ENCODE measurements around the gene ADGRD1. TPM values are rescaled to one million over a fixed set of nuclear protein-coding genes. Genes with fewer than 3 reads are reported as not detected.
A peak's percentile ranks its signal among the peaks of the same experiment; 100 is the strongest.

ADGRD1 gene
- total RNA-seq, 4 donors from 2014 or later: 28.2 to 52.4 (median 41.8) TPM

GRCh38 chr12:131167334-131167733 is 213.6 kb downstream of the ADGRD1 start:
- WGBS: 48% methylated on average over 5 of the region's 5 CpGs
- TF ChIP-seq EP300 (IDR thresholded peaks at IDR 0.05): no peak
- no peak for TF ChIP-seq CTCF (IDR thresholded peaks at IDR 0.05)
- TF ChIP-seq POLR2A (IDR thresholded peaks at IDR 0.05; ENCODE audit: low read depth): no peak
- TF ChIP-seq POLR2AphosphoS5 (IDR thresholded peaks at IDR 0.05): no peak
- H3K9me3 ChIP-seq: no peaks in the 10 kb centered on the region
- H3K36me3 ChIP-seq: no peaks in the 10 kb centered on the region
- DNase-seq (ENCODE audit: extremely low spot score): no peak
- no peak overlapping the region for H3K27ac ChIP-seq (replicated peaks in 1 of 4)
- no peaks in the 10 kb centered on the region for H3K4me1 ChIP-seq
- intact Hi-C loops (cut with DNase I): no loop called here
- peaks cover 0 to 33% (median 0%) of the 10 kb centered on the region in 4 donors for H3K27me3 ChIP-seq
- H3K4me3 ChIP-seq: no peak overlapping the region

DNA sequence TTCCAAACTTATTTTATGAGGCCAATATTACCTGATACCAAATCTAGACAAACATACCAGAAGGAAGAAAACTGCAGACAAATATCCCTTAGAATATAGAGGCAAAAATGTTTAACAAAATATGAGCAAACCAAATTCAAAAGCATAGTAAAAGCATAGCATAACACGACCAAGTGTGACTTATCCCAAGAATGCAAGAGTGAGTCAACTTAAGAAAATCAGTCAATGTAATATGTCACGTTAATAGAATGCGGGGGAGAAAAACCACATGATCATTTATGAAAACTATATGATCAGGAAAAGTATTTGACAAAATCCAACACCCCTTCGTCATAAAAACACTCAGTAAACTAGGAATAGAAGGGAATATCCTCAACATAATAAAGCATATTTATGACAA is 217.3 kb downstream of the ADGRD1 start:
- TF ChIP-seq EP300 (IDR thresholded peaks at IDR 0.05) (no peak), POLR2AphosphoS5 (IDR thresholded peaks at IDR 0.05) (no peak), POLR2A (IDR thresholded peaks at IDR 0.05; ENCODE audit: low read depth) (no peak), CTCF (IDR thresholded peaks at IDR 0.05) (no peak)
- intact Hi-C loops (cut with DNase I): no loop called here
- WGBS: 76% methylated on average over 4 of the region's 4 CpGs
- Histone ChIP-seq H3K4me3 (no peak overlapping the region), H3K27ac (replicated peaks in 1 of 4) (no peak overlapping the region), H3K36me3 (no peaks in the 10 kb centered on the region), H3K27me3 (peaks cover 0 to under 1% (median 0%) of the 10 kb centered on the region in 4 donors), H3K4me1 (no peaks in the 10 kb centered on the region), H3K9me3 (peaks cover 0 to 24% (median 9%) of the 10 kb centered on the region in 4 donors)
- no peak for DNase-seq (ENCODE audit: extremely low spot score)

DNA sequence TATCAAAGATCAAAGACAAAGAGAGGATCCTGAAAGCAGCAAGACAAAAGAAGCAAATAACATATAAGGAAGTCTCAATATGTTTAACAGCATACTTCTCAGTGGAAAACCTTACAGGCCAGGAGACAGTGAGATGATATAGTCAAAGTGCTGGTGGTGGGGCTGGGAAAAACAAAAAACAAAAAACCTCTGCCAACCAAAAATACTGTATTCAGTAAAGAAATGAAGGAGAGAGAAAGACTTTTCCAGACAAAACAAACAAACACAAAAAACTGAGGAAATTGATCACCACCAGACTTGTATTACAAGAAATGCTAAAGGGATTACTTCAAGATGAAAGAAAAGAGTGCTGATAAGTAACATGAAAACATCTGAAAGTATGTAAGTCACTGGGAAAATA is 221.2 kb downstream of the ADGRD1 start:
- H3K27me3 ChIP-seq: peaks cover 0 to 19% (median 0%) of the 10 kb centered on the region in 4 donors
- no peak overlapping the region for H3K4me3 ChIP-seq
- no peaks in the 10 kb centered on the region for H3K36me3 ChIP-seq
- no peaks in the 10 kb centered on the region for H3K4me1 ChIP-seq
- DNase-seq (ENCODE audit: extremely low spot score): no peak
- H3K27ac ChIP-seq (replicated peaks in 1 of 4): no peak overlapping the region
- no peak for TF ChIP-seq CTCF (IDR thresholded peaks at IDR 0.05)
- no peak for TF ChIP-seq POLR2AphosphoS5 (IDR thresholded peaks at IDR 0.05)
- TF ChIP-seq EP300 (IDR thresholded peaks at IDR 0.05): no peak
- TF ChIP-seq POLR2A (IDR thresholded peaks at IDR 0.05; ENCODE audit: low read depth): no peak
- intact Hi-C loops (cut with DNase I): no loop called here
- peaks cover 0 to 30% (median 9%) of the 10 kb centered on the region in 4 donors for H3K9me3 ChIP-seq

- H3K4me1 ChIP-seq: no peaks in the 10 kb centered on the region
- intact Hi-C loops (cut with DNase I): no loop called here
- TF ChIP-seq POLR2AphosphoS5 (IDR thresholded peaks at IDR 0.05) (no peak), CTCF (IDR thresholded peaks at IDR 0.05) (no peak), POLR2A (IDR thresholded peaks at IDR 0.05; ENCODE audit: low read depth) (no peak), EP300 (IDR thresholded peaks at IDR 0.05) (no peak)
- DNase-seq (ENCODE audit: extremely low spot score): peak; percentile 87
- peaks cover 0 to 19% (median 0%) of the 10 kb centered on the region in 4 donors for H3K27me3 ChIP-seq
- H3K36me3 ChIP-seq: no peaks in the 10 kb centered on the region
- no peak overlapping the region for H3K4me3 ChIP-seq
- H3K9me3 ChIP-seq: peaks cover 0 to 30% (median 9%) of the 10 kb centered on the region in 4 donors
- no peak overlapping the region for H3K27ac ChIP-seq (replicated peaks in 1 of 4)
Observed at GRCh38 chr12:131176266-131176665, 222.6 kb downstream of the ADGRD1 start.

- Histone ChIP-seq H3K27me3 (peaks cover 0 to 19% (median 0%) of the 10 kb centered on the region in 4 donors), H3K9me3 (peaks cover 0 to 30% (median 9%) of the 10 kb centered on the region in 4 donors), H3K4me3 (no peak overlapping the region), H3K4me1 (no peaks in the 10 kb centered on the region), H3K36me3 (no peaks in the 10 kb centered on the region), H3K27ac (replicated peaks in 1 of 4) (no peak overlapping the region)
- no peak for TF ChIP-seq CTCF (IDR thresholded peaks at IDR 0.05)
- TF ChIP-seq POLR2AphosphoS5 (IDR thresholded peaks at IDR 0.05): no peak
- TF ChIP-seq EP300 (IDR thresholded peaks at IDR 0.05): no peak
- TF ChIP-seq POLR2A (IDR thresholded peaks at IDR 0.05; ENCODE audit: low read depth): no peak
- intact Hi-C loops (cut with DNase I): no loop called here
- 83% methylated on average over 1 of the region's 1 CpG for WGBS
- DNase-seq (ENCODE audit: extremely low spot score): peak; percentile 66
Observed at GRCh38 chr12:131176926-131177325, 223.2 kb downstream of the ADGRD1 start.

Data from esophagus muscularis mucosa (tissue), 4 donors.